HEK293T (cell line): Measurements from ENCODE around the gene DTD1.

ENCODE experiments used
- CTCF ChIA-PET: fragments of 350-600 bp; formaldehyde crosslinking; extraction: SDS; loops from one replicate; lab custom pipeline; 2021; ENCODE audit warnings: antibody characterized with exemption, inconsistent platforms; lab: Yijun Ruan, JAX
- POLR2A ChIA-PET: fragments of 350-600 bp; formaldehyde crosslinking; extraction: SDS; loops from one replicate; lab custom pipeline; 2020; ENCODE audit warnings: antibody characterized with exemption, inconsistent platforms; lab: Yijun Ruan, JAX
- DNase-seq: peaks from one replicate; pipeline ENCODE4 v3.0.0; 2012; ENCODE audit warnings: mixed read lengths; ENCODE audit errors: extremely low spot score
- ARNT ChIP-seq: fragments of 450-650 bp; IDR thresholded peaks from 2 replicates; pipeline ENCODE4 v1.6.1; 2017; ENCODE audit warnings: mild to moderate bottlenecking
- BHLHE40 ChIP-seq: fragments of 450-650 bp; IDR thresholded peaks from 2 replicates; pipeline ENCODE4 v1.6.1; 2016; ENCODE audit warnings: mild to moderate bottlenecking, moderate library complexity, borderline replicate concordance
- CTBP1 ChIP-seq: fragments of 450-650 bp; IDR thresholded peaks from 2 replicates; pipeline ENCODE4 v1.6.1; 2016; ENCODE audit warnings: borderline replicate concordance
- ELF4 ChIP-seq: fragments of 450-650 bp; IDR thresholded peaks from 2 replicates; pipeline ENCODE4 v1.6.1; 2017; ENCODE audit warnings: antibody characterized with exemption
- FOXA1 ChIP-seq: fragments of 450-650 bp; IDR thresholded peaks from 2 replicates; pipeline ENCODE4 v1.6.1; 2016; ENCODE audit warnings: mild to moderate bottlenecking
- FOXK2 ChIP-seq: fragments of 450-650 bp; IDR thresholded peaks from 2 replicates; pipeline ENCODE4 v1.6.1; 2016; ENCODE audit warnings: mild to moderate bottlenecking
- FOXM1 ChIP-seq: fragments of 450-650 bp; IDR thresholded peaks from 2 replicates; pipeline ENCODE4 v1.6.1; 2017; ENCODE audit warnings: mild to moderate bottlenecking, borderline replicate concordance
- HDGF ChIP-seq: fragments of 450-650 bp; IDR thresholded peaks from 2 replicates; pipeline ENCODE4 v1.6.1; 2017; ENCODE audit warnings: antibody characterized with exemption, borderline replicate concordance
- L3MBTL2 ChIP-seq: fragments of 450-650 bp; conservative IDR thresholded peaks from 2 replicates; pipeline ENCODE4 v1.6.1; 2016; ENCODE audit warnings: mild to moderate bottlenecking
- LEF1 ChIP-seq: fragments of 450-650 bp; IDR thresholded peaks from 2 replicates; pipeline ENCODE4 v1.6.1; 2017; ENCODE audit warnings: mild to moderate bottlenecking, borderline replicate concordance
- NFRKB ChIP-seq: fragments of 450-650 bp; IDR thresholded peaks from 2 replicates; pipeline ENCODE4 v1.6.1; 2016; ENCODE audit warnings: mild to moderate bottlenecking, moderate library complexity
- PKNOX1 ChIP-seq: fragments of 450-650 bp; IDR thresholded peaks from 2 replicates; pipeline ENCODE4 v1.6.1; 2016
- SP1 ChIP-seq: fragments of 450-650 bp; IDR thresholded peaks from 2 replicates; pipeline ENCODE4 v1.6.1; 2017
- SUZ12 ChIP-seq: fragments of 450-650 bp; IDR thresholded peaks from 2 replicates; pipeline ENCODE4 v1.6.1; 2016; ENCODE audit warnings: mild to moderate bottlenecking
- TARDBP ChIP-seq: fragments of 450-650 bp; IDR thresholded peaks from 2 replicates; pipeline ENCODE4 v1.6.1; 2016
- ZNF384 ChIP-seq: fragments of 450-650 bp; IDR thresholded peaks from 2 replicates; pipeline ENCODE4 v1.6.1; 2016

Gene DTD1

GRCh38 chr20:18722371-18722770 lies 134.5 kb downstream of the DTD1 start:
- no peak for TF ChIP-seq FOXA1
- no peak for TF ChIP-seq NFRKB
- TF ChIP-seq ZNF384: no peak
- TF ChIP-seq SP1: no peak
- TF ChIP-seq PKNOX1: no peak
- TF ChIP-seq FOXK2: no peak
- ChIA-PET CTCF (no interaction called here), POLR2A (no interaction called here)
- DNase-seq: no peak

- TF ChIP-seq FOXM1 (no peak), FOXK2 (no peak), SP1 (no peak), NFRKB (no peak), LEF1 (no peak), SUZ12 (no peak), HDGF (no peak), TARDBP (no peak), ARNT (no peak), FOXA1 (no peak)
- DNase-seq: no peak
- CTCF ChIA-PET: no interaction called here
- POLR2A ChIA-PET: no interaction called here
Measured at GRCh38 chr20:18724077-18724476, 136.2 kb downstream of the DTD1 start.

- TF ChIP-seq PKNOX1 (no peak), ARNT (no peak), SUZ12 (no peak), LEF1 (no peak), FOXK2 (no peak), FOXA1 (no peak), SP1 (no peak), L3MBTL2 (no peak), BHLHE40 (no peak), FOXM1 (no peak), HDGF (no peak), ELF4 (no peak), ZNF384 (no peak), NFRKB (no peak), CTBP1 (no peak), TARDBP (no peak)
- DNase-seq: no peak
- ChIA-PET CTCF (no interaction called here), POLR2A (no interaction called here)
Measured at GRCh38 chr20:18724788-18725464, 137.1 kb downstream of the DTD1 start.

- TF ChIP-seq ZNF384 (no peak), FOXK2 (no peak), CTBP1 (no peak), HDGF (no peak), TARDBP (no peak), SP1 (no peak), FOXA1 (no peak), ELF4 (no peak), BHLHE40 (no peak), NFRKB (no peak), SUZ12 (no peak), ARNT (no peak), LEF1 (no peak), PKNOX1 (no peak), FOXM1 (no peak), L3MBTL2 (no peak)
- POLR2A ChIA-PET: no interaction called here
- DNase-seq: no peak
- CTCF ChIA-PET: no interaction called here
Measured at GRCh38 chr20:18727032-18727508, 139.2 kb downstream of the DTD1 start.

- POLR2A ChIA-PET: no interaction called here
Measured at GRCh38 chr20:18728165-18728869, 140.5 kb downstream of the DTD1 start.

More at GRCh38 chr20:18728165-18728869, 140.5 kb downstream of the DTD1 start:
- TF ChIP-seq ZNF384 (no peak), TARDBP (no peak), ELF4 (no peak), NFRKB (no peak), SP1 (no peak), PKNOX1 (no peak)
- CTCF ChIA-PET: no interaction called here
- DNase-seq: no peak
